ENCODE data around the gene IL1RAP. TPM values are rescaled to one million over a fixed set of nuclear protein-coding genes. Genes with fewer than 3 reads are reported as not detected.

IL1RAP gene
- total RNA-seq, 1 donor from 2014 or later, result 10.8 TPM

DNA sequence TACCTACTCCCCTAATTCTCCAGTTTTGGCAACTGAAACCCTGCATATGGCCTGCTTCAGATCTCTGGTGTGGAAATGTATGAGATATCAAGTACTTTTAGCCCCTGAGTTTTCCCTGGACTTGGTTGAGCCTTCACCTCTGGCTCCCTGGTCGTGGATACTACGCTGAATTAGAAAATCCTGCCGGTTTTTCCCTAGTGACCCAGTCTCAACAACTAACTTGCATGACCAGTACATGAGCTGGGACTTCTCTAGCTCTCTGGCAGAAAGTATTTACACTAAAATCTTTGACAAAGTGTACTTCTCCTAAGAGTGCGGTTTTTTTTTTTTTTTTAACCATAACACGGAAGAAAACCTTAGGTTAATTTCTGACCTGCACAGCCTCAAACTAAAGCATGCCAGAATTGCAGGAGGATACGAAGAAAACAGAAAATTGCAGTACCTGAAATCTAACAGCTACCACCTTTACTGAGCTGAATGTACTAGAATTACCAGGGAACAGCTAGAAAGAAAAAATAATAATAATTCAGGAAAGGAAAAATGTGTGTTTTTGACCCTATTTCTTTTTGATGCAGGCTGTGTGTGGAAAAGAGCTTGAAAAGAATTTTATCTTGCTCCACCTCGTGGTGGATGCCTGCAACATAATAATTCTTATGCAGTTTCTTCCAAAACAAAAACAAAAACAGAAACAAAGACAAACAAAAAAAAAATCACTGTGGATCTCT, 183.1 kb downstream of the IL1RAP start:
- TF ChIP-seq, protein P1, sequence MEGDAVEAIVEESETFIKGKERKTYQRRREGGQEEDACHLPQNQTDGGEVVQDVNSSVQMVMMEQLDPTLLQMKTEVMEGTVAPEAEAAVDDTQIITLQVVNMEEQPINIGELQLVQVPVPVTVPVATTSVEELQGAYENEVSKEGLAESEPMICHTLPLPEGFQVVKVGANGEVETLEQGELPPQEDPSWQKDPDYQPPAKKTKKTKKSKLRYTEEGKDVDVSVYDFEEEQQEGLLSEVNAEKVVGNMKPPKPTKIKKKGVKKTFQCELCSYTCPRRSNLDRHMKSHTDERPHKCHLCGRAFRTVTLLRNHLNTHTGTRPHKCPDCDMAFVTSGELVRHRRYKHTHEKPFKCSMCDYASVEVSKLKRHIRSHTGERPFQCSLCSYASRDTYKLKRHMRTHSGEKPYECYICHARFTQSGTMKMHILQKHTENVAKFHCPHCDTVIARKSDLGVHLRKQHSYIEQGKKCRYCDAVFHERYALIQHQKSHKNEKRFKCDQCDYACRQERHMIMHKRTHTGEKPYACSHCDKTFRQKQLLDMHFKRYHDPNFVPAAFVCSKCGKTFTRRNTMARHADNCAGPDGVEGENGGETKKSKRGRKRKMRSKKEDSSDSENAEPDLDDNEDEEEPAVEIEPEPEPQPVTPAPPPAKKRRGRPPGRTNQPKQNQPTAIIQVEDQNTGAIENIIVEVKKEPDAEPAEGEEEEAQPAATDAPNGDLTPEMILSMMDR (IDR thresholded peaks at IDR 0.05; ENCODE audit: insufficient read depth, low read length, poor library complexity, severe bottlenecking), result peak; percentile 49
- DNase-seq (ENCODE audit: low read depth), result no peak
- Histone ChIP-seq H3K36me3 (ENCODE audit: control insufficient read depth, insufficient read depth, low read length) (no peaks in the 10 kb centered on the region), H3K27me3 (ENCODE audit: control insufficient read depth, insufficient read depth, low read length) (no peaks in the 10 kb centered on the region), H3K4me3 (ENCODE audit: low read depth, low read length) (no peak overlapping the region)

DNA sequence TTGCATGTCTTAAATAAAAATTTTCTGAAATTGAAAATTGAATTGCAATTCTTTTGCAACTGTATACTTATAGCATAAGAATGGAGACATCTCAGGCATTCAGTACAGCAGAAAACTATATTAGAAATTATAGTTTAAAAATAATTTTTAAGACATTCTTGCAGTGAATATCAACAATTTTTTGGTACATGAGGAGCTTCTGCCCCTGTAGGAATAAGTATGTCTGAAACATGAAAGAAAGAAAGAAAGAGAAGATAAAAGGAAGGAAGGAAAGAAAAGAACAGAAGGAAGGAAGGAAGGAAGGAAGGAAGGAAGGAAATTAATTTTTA, 183.6 kb downstream of the IL1RAP start:
- Histone ChIP-seq H3K4me3 (ENCODE audit: low read depth, low read length) (no peak overlapping the region), H3K36me3 (ENCODE audit: control insufficient read depth, insufficient read depth, low read length) (no peaks in the 10 kb centered on the region), H3K27me3 (ENCODE audit: control insufficient read depth, insufficient read depth, low read length) (no peaks in the 10 kb centered on the region)
- no peak for DNase-seq (ENCODE audit: low read depth)
- TF ChIP-seq, protein P1 (IDR thresholded peaks at IDR 0.05; ENCODE audit: insufficient read depth, low read length, poor library complexity, severe bottlenecking), result no peak

DNA sequence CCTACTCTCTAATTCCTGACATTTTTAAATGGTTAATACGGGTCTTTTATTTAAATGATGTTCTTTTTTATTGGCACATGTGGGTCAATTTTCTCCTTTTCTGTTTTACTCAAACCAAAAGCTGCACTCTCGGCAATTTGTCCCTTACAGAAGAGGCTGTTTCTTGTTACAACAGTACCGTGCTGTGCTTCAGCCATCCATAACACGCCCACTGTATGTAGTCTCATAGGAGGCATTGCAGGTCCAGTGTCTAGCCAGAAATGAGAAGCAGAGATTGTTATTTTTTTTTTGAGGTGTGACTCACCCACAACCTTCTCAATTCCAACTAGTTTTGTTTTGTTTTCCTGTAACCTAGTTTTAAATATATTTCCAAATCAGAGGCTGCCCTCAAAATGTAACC, 184.0 kb downstream of the IL1RAP start:
- TF ChIP-seq, protein P1 (IDR thresholded peaks at IDR 0.05; ENCODE audit: insufficient read depth, low read length, poor library complexity, severe bottlenecking), result no peak
- DNase-seq (ENCODE audit: low read depth), result peak; percentile 31
- Histone ChIP-seq H3K4me3 (ENCODE audit: low read depth, low read length) (no peak overlapping the region), H3K36me3 (ENCODE audit: control insufficient read depth, insufficient read depth, low read length) (no peaks in the 10 kb centered on the region), H3K27me3 (ENCODE audit: control insufficient read depth, insufficient read depth, low read length) (no peaks in the 10 kb centered on the region)

DNA sequence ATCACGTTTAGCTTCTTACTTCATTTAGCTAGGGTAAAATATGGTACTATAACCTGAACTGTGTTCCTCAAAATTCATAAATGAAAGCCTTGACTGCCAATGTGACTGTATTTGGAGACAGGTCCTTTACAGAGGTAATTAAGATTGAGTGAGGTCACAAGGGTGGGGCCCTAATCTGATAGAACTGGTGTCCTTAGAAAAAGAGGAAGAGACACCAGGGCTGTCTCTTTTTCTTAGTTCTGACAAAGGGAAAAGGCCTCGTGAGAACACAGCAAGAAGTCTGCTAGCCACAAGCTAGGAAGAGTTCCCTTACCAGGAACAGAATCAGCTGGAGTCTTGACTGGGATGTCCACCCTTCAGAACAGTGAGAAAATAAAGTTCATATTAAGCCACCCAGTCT, 185.9 kb downstream of the IL1RAP start:
- Histone ChIP-seq H3K36me3 (ENCODE audit: control insufficient read depth, insufficient read depth, low read length) (no peaks in the 10 kb centered on the region), H3K4me3 (ENCODE audit: low read depth, low read length) (no peak overlapping the region), H3K27me3 (ENCODE audit: control insufficient read depth, insufficient read depth, low read length) (no peaks in the 10 kb centered on the region)
- DNase-seq (ENCODE audit: low read depth), result no peak
- TF ChIP-seq, protein P1 (IDR thresholded peaks at IDR 0.05; ENCODE audit: insufficient read depth, low read length, poor library complexity, severe bottlenecking), result no peak

DNA sequence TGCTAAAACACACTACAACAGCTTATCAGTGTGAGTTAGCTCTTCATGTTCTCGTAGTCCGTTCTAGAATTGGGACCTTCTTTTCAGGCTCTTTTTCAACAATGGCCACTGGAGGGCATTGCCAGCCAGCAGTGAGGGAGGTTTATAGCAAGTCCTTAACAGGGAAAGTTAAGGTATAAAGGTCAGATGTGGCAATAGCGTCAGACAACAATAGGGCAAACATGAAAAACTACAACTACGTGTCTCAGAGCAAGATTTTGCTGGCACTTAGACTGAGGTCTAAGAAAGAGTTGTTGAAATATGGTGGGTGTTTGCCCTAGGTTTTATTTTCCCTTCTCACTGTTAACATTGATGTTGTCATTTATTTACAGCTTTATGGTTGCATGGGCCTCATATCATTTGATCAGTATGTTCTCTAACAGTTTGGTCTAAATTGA, 187.2 kb downstream of the IL1RAP start:
- H3K36me3 ChIP-seq (ENCODE audit: control insufficient read depth, insufficient read depth, low read length), result no peaks in the 10 kb centered on the region
- no peaks in the 10 kb centered on the region for H3K27me3 ChIP-seq (ENCODE audit: control insufficient read depth, insufficient read depth, low read length)
- DNase-seq (ENCODE audit: low read depth), result peak; percentile 43
- TF ChIP-seq, protein P1 (IDR thresholded peaks at IDR 0.05; ENCODE audit: insufficient read depth, low read length, poor library complexity, severe bottlenecking), result peak; percentile 82
- no peak overlapping the region for H3K4me3 ChIP-seq (ENCODE audit: low read depth, low read length)

DNA sequence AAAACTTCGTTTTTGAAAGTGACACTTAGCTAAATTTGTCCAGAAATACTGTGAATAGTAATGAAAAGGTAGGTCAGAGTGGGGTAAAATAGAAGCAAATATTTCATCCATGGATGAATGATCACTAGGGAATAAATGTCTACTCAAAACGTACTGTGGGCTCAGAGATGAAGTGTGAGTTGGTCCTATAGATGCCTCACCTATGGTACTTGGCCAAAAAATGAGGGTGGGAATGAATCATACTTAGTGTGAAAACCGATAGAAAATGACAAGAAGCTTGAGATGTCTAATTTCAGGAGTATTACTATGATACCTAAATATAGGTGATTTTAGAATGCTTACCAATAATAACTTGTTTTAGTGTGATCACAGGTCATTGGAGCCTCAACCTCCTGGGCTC, 192.7 kb downstream of the IL1RAP start:
- DNase-seq (ENCODE audit: low read depth), result no peak
- TF ChIP-seq, protein P1 (IDR thresholded peaks at IDR 0.05; ENCODE audit: insufficient read depth, low read length, poor library complexity, severe bottlenecking), result no peak
- Histone ChIP-seq H3K36me3 (ENCODE audit: control insufficient read depth, insufficient read depth, low read length) (no peaks in the 10 kb centered on the region), H3K4me3 (ENCODE audit: low read depth, low read length) (no peak overlapping the region), H3K27me3 (ENCODE audit: control insufficient read depth, insufficient read depth, low read length) (no peaks in the 10 kb centered on the region)
